HG02759 (cell line): Measurements from ENCODE around the gene LYRM4.
"Not testable (repeated sequence)": the region's sequence is repeated elsewhere in the genome, so short reads cannot be mapped to it uniquely, and the experiment has no call there.

ENCODE experiments used
- ATAC-seq: cut with Tn5 transposase; IDR thresholded peaks from one replicate; pipeline ENCODE4 v1.9.1; 2021; ENCODE audit warnings: mild to moderate bottlenecking, moderate library complexity; ENCODE audit not compliant: unreplicated experiment

The LYRM4 gene

DNA sequence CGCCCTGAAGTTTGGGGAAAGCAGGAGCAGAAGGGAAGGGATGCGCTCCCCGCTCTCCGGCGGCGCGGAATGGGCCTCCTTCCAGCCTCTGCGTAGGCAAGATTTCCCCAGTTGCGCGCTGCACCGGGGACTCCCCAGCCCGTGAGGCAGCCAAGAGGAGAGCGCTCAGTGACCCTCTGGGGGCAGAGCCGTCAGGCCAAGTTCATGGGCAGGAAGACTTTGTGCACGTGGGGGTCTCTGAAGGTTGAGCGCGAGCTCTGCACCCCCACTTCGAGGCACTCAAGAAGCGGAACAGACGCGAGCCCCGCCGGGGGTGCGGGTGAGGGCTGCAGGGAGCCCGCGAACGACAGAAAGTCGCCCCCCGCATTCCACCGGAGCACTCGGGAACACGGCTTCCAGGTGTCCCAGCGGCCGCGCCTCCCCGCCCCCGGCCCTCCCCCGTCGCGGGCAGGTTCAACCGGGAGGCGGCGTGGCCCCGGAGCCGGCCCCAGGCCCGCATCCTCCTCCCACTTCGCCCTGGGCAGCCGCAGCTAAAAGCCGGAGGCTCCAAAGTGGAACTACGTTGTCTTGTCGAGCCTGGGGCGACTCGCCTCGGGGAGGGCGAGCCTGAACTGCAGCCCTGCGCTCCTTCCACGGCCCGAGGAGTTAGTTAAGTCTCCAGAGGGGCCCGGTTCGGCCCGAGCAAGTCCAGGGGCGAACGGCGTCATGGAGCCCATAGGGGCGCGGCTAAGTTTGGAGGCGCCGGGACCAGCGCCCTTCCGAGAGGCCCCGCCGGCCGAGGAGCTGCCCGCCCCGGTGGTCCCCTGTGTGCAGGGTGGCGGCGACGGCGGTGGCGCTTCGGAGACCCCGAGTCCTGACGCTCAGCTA lies 175.7 kb downstream of the LYRM4 start, which contains the start of gene PPP1R3G:
TSS of gene PPP1R3G (plus strand) at position 561 of the 867 bp plus-strand sequence. CDS start at position 706, 145 bp downstream.
- ATAC-seq, result peak; percentile 57

DNA sequence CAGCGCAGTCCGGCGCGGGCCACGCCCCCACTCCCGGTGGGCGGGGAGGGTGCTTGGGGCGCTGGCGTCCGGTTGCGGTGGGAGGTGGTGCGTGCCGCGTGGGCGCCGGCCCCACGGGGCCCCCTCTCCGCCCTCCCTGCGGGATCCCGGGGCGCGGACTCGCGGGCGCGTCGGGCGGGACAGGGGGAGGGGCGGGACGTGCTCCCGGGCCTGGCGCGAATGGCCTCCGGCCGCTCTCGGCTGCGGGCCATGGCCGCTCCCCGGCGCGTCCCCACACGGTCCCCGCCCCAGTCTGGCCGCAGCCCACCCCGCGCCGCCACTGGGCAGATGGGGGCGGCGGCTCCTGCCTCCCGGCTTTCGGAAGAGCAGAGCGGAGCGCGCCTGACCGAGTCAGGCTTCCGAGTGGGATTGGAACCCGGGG lies 176.4 kb downstream of the LYRM4 start:
- peak; percentile 25 for ATAC-seq

DNA sequence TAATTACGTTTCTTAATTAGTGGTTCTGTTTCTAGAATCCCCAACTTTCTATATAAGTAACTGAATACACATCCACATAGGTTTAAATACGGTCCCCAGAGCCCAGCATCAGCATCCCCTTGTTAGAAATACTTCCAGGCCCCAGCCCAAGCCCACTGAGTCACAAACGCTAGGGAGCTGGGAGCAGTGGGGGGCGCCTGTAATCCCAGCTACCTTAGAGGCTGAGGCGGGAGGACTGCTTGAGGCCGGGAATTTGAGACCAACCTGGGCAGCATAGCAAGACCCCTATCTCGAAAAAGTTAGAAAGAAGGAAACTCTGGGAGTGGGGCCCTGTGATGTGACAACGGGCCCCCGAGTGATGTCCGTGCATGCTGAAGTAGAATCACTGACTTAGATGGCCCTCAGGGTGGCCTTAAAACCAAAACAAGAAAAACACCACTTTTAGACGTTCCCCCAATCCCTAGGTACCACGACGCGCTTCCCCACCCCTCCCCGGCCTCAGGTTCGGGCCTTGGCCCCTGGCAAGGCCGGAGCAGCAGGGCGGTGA lies 176.9 kb downstream of the LYRM4 start:
- no peak for ATAC-seq

DNA sequence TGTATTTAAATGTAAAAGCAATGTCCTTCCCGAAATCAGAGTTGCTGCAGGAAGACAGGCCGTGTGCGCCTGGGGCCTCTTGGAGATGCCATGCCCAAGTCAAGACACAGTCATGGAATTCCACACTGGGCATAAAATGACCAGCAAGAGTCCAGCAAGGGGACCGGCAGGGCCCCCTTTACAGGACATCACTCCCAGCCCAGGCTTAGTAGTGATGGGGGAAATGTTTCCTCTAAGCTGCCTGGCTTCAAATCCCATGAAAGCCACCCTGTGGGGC lies 177.5 kb downstream of the LYRM4 start:
- ATAC-seq, result no peak

DNA sequence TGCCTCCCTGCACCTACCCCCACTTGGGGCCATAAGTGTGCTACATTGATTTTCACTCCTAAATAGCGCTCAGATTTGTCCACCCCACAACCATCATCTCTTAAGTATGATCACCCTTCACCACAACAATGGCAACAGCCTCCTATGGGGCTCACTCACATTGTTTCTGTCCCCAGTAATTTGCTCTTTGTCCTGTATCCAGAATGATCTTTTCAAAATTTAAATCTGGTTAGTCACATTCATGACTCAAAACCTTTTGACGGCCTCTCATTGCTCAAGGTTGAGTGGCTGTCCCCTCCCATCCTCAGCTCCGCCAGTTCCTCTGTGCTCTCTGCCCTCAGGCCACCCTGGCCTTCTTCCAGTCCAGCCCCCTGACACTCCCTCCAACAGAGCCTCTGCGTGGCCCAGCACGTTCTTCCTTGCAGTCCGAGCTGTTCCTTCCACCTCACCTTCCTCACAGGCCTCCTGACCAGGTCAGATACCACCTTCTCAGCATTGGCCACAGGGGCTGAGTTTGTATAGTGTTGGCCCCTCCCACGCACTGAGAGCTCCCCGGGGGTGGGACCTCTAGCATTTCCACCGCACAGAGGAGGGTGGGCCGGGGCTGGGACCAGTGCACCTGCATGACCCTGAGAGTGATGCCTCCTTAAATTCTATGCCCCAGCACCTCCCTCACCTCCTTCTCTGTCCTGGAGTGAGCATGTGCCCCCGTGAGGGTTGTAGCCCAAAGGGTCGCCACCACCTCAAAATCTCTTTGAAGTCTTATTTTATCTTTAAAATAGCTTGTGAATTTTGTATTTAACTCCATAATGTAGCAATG lies 178.1 kb downstream of the LYRM4 start:
- ATAC-seq, result no peak

DNA sequence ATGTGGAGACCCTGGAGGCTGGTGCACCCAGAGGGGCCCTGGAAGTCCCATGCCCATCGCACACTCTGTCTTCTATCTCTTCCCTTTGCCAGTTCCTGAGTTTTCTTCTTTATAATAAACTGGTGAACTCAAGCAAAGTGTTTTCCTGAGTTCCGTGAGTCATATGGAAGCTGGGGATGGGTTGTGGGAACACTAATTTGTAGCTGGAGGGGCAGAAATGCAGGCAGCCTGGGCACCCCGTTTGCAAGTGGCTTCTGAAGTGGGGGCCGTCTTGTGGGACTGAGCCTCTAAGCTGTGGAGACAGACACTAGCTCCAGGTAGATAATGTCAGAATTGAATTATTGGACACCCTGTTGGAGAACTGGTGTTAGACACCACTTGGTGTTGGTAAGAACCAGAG lies 178.8 kb downstream of the LYRM4 start:
- no peak for ATAC-seq

DNA sequence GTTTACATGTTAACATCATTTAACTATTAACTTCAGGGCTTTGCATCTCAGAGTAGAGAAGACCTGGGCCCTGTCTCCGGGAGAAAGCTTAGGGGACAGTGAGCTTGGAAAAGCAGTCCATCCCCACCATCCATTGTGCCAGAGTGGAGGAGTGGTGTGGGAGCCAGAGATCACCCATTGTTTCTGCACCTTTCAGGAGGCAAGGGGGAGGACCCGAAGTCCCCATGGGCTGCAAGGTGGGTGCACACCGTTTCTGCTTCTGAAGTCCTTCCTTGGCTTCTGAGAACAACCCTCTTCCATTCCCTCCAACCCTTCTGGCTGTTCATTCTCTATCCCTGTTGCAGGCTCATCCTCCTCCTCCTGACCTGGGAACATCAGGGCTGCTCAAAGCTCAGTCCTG lies 179.6 kb downstream of the LYRM4 start:
- no peak for ATAC-seq

DNA sequence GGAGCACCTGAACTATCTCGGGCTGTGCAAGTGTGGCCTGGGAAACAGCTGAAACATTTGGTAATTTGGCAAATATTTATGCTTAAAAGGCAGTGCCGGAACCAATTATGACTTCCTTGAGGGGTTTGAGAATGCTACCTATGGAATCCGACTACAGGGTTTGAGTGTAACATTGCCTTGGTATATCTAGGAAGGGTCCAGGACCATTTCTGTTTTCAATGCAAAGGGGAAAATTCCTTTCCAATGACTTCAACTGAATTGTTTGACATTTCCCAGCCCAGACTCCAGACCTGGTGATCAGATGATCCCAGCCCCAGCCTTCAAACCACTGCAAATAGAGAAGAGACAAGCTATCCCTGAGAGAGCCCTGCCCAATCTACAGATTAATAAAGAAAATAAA lies 180.2 kb downstream of the LYRM4 start:
- ATAC-seq, result no peak

DNA sequence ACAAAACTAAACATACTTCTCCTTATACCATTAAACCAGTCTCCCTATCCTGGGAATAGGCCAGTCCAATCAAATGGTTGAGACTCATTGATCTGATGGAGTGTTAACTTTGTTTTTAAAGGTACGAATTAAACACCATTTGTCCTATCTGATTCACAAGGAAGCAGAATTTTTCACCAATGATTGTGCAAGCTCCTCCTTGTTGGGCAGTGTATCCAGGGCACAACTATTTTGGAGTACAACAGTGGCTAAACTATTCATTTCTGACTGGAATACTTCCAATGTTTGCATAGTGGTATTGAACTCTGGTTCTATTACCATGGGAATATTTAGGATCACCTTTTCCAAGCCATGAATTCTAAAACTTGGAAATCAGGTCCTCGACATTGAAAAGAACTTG lies 181.1 kb downstream of the LYRM4 start:
- no peak for ATAC-seq

DNA sequence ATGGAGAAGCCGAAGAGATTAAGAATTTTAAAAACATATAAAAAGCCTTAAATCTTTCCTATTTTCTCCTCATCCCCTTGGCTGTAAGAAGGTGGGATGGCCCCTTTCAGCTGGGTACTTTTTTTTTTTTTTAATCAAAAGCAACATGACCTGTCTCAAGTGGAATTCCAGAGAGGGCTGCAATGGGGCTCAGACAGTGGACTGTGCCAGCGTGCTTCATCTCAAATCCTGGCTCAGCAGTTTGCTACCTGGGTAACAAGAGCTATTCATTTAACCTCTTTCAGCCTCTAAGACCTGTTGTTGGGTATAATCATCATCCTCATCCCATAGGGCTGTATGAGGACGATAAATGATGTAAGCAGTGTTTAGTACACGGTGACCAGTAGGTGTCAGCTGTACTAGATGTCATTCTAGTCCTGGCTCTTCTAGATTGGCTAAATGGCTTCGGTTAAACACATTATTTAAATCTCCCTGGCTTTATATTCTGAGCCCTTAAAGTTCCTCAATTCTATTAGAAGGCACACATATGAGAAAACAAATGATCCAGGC lies 182.6 kb downstream of the LYRM4 start:
- peak; percentile 54 for ATAC-seq

DNA sequence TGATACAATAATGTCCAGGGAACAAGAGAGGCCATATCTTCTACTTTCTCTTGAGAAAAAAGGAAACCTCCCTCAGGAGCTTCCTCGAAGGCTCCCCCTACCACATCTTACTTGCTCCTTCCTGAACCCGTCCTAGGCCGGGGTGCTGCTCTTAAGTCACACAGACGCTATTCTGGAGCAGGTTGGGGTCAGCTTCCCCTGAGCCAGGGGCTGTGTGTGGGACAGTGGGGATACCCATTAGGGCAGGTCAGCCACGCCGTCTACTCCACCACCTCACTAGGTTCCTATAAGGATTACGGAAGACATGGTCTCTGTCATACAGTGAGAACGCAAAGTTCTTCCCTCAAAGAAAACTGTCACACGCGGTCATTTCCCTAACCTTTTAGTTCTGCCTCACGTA lies 183.8 kb downstream of the LYRM4 start:
- ATAC-seq, result no peak

DNA sequence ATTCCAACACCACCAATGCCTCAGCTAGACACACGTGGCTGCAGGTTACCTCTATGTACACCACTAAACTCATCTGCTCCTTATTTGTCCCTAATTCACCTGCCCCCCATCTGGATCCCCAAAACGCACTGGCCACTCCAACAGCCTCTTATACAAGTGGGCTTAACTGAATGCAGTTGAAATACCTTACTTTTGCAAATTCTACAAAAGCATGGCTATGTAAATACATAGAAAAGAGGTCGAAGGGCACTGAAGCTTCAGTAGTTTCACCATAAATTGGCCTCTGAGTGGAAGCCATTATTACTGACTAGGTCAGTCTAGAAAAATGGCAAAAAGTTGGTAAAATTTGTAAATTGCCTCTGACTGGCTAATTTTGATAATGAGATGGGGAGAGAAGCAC lies 186.8 kb downstream of the LYRM4 start:
- no peak for ATAC-seq

DNA sequence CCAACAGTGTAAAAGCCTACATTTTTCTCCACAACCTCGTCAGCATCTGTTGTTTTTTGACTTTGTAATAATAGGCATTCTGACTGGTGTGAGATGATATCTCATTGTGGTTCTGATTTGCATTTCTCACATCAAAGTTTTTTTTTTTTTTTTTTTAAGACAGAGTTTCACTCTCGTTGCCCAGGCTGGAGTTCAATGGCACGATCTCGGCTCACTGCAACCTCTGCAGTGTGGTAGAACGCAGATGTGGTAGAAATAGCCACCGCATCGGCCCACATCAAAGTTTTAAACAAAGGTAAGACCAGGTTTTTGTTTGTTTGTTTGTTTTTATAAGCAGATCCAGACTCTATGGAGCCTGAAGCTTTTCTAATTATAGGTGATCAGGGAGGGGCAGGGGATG lies 188.3 kb downstream of the LYRM4 start:
- no peak for ATAC-seq

DNA sequence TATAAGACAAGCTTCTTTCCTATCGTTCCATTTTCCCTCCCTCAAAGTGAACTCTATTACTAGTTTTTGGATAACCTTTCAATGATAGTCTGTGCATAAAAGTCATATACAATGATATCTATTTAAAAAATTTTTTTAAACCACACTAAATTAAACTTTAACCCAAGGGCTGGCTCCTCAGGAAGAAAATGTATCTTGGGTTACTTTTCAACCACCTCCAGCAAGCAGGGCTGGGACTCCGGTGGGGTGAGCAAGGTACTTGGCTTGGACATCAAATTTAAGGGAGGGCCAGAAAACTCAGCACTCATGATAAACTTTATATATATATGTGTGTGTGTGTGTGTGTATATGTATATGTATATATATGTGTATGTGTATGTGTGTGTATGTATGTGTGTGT lies 189.5 kb downstream of the LYRM4 start:
- ATAC-seq, result no peak

DNA sequence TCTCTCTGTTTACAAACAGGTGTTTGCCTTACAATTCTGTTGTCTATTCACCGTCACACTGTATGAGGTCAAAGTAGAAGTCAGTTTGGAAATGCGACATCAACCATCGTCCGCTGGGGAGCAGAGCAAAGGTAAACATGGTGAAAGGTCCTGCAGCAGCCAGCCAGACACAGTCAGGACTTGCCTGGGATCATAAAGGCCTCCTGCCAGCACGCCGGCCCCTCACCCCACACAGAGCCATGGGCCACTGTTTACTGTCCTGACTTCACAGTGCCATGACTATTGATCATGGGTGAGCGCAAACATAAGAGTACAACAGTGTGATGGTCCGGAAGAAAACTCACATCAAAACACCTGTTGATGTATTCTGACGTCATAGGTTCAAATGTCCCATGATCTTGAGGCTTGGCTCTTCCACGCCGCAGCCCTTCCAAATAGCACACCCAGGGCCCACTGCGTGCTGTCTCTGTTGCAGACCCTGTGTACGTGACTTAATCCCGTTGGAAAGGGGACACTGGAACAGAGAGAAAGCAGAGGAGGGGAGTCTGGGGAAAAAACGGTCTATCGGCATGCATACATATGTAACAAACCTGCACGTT lies 192.5 kb downstream of the LYRM4 start:
- ATAC-seq, result no peak

DNA sequence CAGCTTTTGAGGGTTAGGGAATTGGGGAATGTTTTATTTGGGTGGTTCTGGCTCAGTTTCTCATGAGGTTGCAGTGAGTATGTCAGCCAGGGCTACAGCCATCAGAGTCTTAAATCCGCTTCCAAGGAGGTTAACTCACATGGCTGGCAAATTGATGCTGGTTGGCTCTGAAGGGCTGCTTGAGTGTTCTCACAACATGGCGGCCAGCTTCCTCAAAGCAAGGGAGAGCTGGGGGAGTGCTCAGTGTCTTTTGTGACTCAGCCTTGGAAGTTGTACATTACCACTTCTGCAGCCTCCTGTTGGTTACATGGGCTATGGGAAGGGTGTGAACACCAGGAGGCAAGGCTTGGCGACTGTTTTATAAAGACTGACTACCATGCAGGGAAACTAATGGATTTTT lies 193.4 kb downstream of the LYRM4 start:
- ATAC-seq, result no peak

DNA sequence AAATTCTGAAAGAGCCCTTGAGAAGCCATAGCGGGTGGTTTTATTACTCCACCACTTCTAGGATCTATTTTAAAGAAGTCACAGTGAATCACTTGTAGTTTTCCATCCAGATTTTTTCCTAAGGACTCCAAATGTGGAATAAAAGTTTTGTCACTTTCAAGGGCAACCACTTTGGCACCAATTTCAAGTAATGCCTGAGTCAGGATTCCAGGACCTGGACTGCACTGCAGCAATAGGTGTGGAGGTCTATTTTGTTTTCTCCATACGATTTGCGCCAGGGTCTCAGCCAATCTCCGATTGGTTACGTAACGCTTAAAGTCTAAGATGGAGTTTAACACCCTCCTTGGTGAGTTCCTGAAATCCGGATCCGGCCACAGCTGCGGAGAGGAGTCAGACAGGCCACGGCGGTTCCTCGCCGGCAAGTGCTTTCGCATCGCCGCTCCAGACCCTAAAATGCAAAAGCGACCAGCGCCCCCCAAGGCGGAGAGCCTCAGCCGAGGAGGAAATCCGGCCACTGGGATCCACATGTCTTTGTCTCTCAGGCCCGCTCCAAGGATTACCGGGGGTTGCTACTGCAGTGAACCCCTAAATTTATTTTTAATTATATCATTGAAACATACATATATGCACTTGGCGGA lies 194.2 kb downstream of the LYRM4 start:
- ATAC-seq, result no peak

DNA sequence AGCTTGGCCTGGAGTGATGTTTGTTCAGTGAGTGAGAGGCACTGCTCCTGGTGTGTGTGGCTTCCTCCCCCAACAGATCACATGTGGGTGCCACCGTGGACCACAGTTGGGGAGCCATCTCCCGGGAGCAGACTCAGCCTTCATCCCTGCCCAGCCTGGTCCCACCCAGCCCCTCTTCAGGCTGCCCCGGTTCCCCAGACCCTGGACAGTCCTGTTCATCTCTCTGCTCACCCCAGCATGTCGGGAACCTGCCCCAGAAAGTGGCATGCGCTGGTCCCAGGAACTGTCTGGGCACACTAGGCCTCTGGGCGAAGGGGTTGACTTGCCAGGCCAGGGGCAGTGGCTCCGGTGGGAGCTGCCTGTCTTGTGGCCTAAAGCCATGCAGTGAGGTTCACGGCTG lies 197.1 kb downstream of the LYRM4 start:
- no peak for ATAC-seq

DNA sequence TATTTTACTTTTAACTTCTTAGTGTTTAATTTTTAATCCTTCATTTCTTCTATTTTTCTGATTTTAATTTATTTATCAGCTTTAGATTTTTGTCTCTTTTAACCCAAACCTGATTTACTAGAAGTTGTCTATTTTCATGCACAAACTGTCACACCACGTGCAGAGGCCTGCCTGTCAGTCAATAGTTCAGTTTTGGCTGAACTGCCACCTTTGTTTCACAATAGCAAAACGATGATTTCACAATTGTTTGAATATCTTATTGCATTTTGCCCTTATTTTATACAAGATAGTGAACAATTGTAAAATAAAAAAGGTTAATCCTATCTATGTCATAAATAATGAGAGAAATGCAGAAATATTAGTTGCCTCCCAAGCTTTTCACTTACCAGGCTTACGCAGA lies 199.6 kb downstream of the LYRM4 start:
- ATAC-seq, result no peak

DNA sequence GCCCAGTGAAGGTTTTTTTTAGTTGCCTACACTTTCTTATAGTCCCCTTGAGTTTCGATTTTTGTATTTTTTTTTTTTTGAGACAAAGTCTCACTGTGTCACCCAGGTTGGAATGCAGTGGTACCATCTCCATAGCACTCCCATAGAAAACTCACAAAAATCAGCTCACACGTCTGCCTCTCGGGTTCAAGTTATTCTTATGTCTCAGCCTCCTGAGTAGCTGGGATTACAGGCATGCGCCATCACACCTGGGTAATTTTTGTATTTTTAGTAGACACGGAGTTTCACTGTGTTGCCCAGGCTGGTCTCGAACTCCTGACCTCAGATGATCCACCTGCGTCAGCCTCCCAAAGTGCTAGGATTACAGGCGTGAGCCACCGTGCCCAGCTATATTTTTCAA lies 200.3 kb downstream of the LYRM4 start:
- ATAC-seq, result not testable (repeated sequence)
